Body of pancreas (tissue), 4 donors: ENCODE results near the gene USP32. TPM values are rescaled to one million over a fixed set of nuclear protein-coding genes. Genes with fewer than 3 reads are reported as not detected.

ENCODE experiments used
- ATAC-seq: fragments of 150-250 bp; one replicate; pipeline ENCODE4 v1.9.1; 2016
- DNase-seq, 4 donors: peaks; one replicate each; pipeline ENCODE4 v3.0.0-alpha.2; 2019
- H3K27ac ChIP-seq, 4 donors: fragments of 200-600 bp; sonication (generic); 1 replicate in 3 of 4; 2 replicates in 1 of 4; pipeline versions ENCODE4 v1.5.1 to v1.6.1; 2016 to 2019; ENCODE audit warnings: mild to moderate bottlenecking in 1 of 4, mixed read lengths in 1 of 4, moderate library complexity in 1 of 4
- H3K27me3 ChIP-seq, 2 donors: fragments of 200-600 bp; sonication (generic); one replicate each; pipeline ENCODE4 v1.6.0; 2016; ENCODE audit warnings: mild to moderate bottlenecking in 1 of 2
- H3K36me3 ChIP-seq, 2 donors: fragments of 200-600 bp; sonication (generic); replicated peaks in 1 of 2; 2 replicates each; pipeline ENCODE4 v1.5.1; 2016; ENCODE audit warnings: low read depth in 2 of 2; ENCODE audit not compliant: insufficient read depth in 1 of 2
- H3K4me1 ChIP-seq: fragments of 200-600 bp; sonication (generic); one replicate; pipeline ENCODE4 v1.6.0; 2016
- H3K4me3 ChIP-seq, 2 donors: fragments of 200-600 bp; sonication (generic); 1 replicate in 1 of 2; 2 replicates in 1 of 2; pipeline ENCODE4 v1.5.1; 2016 to 2019
- H3K9me3 ChIP-seq, 3 donors: fragments of 200-600 bp; sonication (generic); 1 replicate in 2 of 3; 2 replicates in 1 of 3; pipeline ENCODE4 v1.5.1; 2016
- CTCF ChIP-seq, 7 experiments: fragments of 450-650 bp in 4 of 7; fragments of 200-600 bp in 3 of 7; sonication (generic) in 3 of 7; IDR thresholded peaks; one replicate each; pipeline ENCODE4 v1.5.1; 2016 to 2019; ENCODE audit warnings: antibody characterized with exemption in 7 of 7
- POLR2A ChIP-seq, 3 donors: fragments of 450-650 bp; IDR thresholded peaks; one replicate each; pipeline ENCODE4 v1.6.1; 2016; ENCODE audit warnings: antibody characterized with exemption in 3 of 3, mild to moderate bottlenecking in 2 of 3
- WGBS, 2 donors: methylation state at CpG; one replicate each; pipeline ENCODE4 v1.1.5; 2017; 5-methylcytosine and 5-hydroxymethylcytosine counted together
- intact Hi-C: fragments of 100-400 bp; cut with DNase I; formaldehyde crosslinking; loops from one replicate; pipeline ENCODE4 v1.15.1; 2023
- total RNA-seq, 2 donors: library from RNA; depleted of rRNA; stranded (reverse); fragments of >200 nt; gene quantifications; one replicate each; pipeline ENCODE4 v1.1.0, GENCODE V29; 2016

The USP32 gene
- total RNA-seq, 2 donors from 2014 or later = 15.8 to 19.7 TPM

- Histone ChIP-seq H3K36me3 (peaks cover 0 to 2% of the 10 kb centered on the region in 2 donors), H3K4me1 (no peaks in the 10 kb centered on the region), H3K27ac (no peak overlapping the region), H3K4me3 (no peak overlapping the region), H3K27me3 (no peaks in the 10 kb centered on the region), H3K9me3 (no peaks in the 10 kb centered on the region)
- TF ChIP-seq CTCF (IDR thresholded peaks at IDR 0.05) (no peak), POLR2A (IDR thresholded peaks at IDR 0.05) (no peak)
- ATAC-seq (no peak), DNase-seq (no peak)
- 47 to 53% methylated on average over 1 of the region's 1 CpG for WGBS, 2 donors
- intact Hi-C loops = no loop called here
Observed at GRCh38 chr17:60269417-60269816, 122.5 kb downstream of the USP32 start.

- H3K4me3 ChIP-seq = no peak overlapping the region
- no peak for TF ChIP-seq CTCF (IDR thresholded peaks at IDR 0.05)
- no peak for TF ChIP-seq POLR2A (IDR thresholded peaks at IDR 0.05)
- peaks cover 0 to 1% of the 10 kb centered on the region in 2 donors for H3K36me3 ChIP-seq
- ATAC-seq = no peak
- no peaks in the 10 kb centered on the region for H3K27me3 ChIP-seq
- DNase-seq = no peak
- H3K9me3 ChIP-seq = no peaks in the 10 kb centered on the region
- H3K27ac ChIP-seq = no peak overlapping the region
- H3K4me1 ChIP-seq = no peaks in the 10 kb centered on the region
- WGBS, 2 donors = 97 to 98% methylated on average over 1 of the region's 1 CpG
- intact Hi-C loops = no loop called here
Observed at GRCh38 chr17:60260540-60260939, 131.4 kb downstream of the USP32 start.

- Histone ChIP-seq H3K36me3 (peaks cover 0 to 1% of the 10 kb centered on the region in 2 donors), H3K9me3 (no peaks in the 10 kb centered on the region), H3K27me3 (no peaks in the 10 kb centered on the region), H3K4me3 (no peak overlapping the region), H3K27ac (no peak overlapping the region), H3K4me1 (no peaks in the 10 kb centered on the region)
- TF ChIP-seq POLR2A (IDR thresholded peaks at IDR 0.05) = no peak
- no peak for TF ChIP-seq CTCF (IDR thresholded peaks at IDR 0.05)
- intact Hi-C loops = no loop called here
- WGBS, 2 donors = 87 to 94% methylated on average over 3 of the region's 3 CpGs
- ATAC-seq (no peak), DNase-seq (no peak)
Observed at GRCh38 chr17:60258313-60258712, 133.6 kb downstream of the USP32 start.

- Histone ChIP-seq H3K36me3 (no peaks in the 10 kb centered on the region), H3K4me1 (no peaks in the 10 kb centered on the region), H3K4me3 (no peak overlapping the region), H3K27ac (no peak overlapping the region), H3K27me3 (no peaks in the 10 kb centered on the region), H3K9me3 (no peaks in the 10 kb centered on the region)
- TF ChIP-seq CTCF (IDR thresholded peaks at IDR 0.05) (no peak), POLR2A (IDR thresholded peaks at IDR 0.05) (no peak)
- intact Hi-C loops = no loop called here
- no peak for ATAC-seq
- DNase-seq = no peak
Observed at GRCh38 chr17:60256174-60256573, 135.8 kb downstream of the USP32 start.

GRCh38 chr17:60253048-60253447 is 138.9 kb downstream of the USP32 start:
- Histone ChIP-seq H3K27me3 (no peaks in the 10 kb centered on the region), H3K4me1 (no peaks in the 10 kb centered on the region), H3K36me3 (no peaks in the 10 kb centered on the region), H3K4me3 (no peak overlapping the region), H3K9me3 (no peaks in the 10 kb centered on the region), H3K27ac (no peak overlapping the region)
- WGBS, 2 donors = 91 to 93% methylated on average over 2 of the region's 2 CpGs
- TF ChIP-seq POLR2A (IDR thresholded peaks at IDR 0.05) = no peak
- TF ChIP-seq CTCF (IDR thresholded peaks at IDR 0.05) = no peak
- DNase-seq = no peak
- intact Hi-C loops = no loop called here
- ATAC-seq = no peak
